OCI-M2 (cell line): ENCODE results near the gene CHRNA7.

ENCODE experiments used
- DNase-seq: peaks from one replicate; lab custom pipeline; 2025; ENCODE audit not compliant: unreplicated experiment; lab: John Stamatoyannopoulos, UW

Gene CHRNA7

DNA sequence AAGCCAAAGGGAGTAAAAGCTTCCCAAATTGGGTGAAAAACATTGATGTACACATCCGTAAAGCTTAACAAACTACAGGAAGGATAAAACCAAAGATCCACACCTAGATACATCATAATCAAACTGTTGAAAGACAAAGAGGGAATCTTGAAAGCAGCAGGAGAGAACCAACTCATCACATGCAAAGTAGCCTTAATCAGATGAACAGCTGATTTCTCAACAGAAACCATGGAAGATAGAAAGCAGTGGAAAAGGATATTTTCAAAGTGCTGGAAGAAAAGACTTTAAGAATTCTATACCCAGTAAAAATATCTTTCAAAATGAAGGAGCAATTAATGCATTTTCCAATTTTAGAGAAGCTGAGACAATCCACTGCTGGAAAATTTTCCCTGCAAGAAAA lies 36.8 kb downstream of the CHRNA7 start:
- no peak for DNase-seq

GRCh38 chr15:32089851-32090359 lies 59.6 kb downstream of the CHRNA7 start:
- no peak for DNase-seq

GRCh38 chr15:32091505-32092380 lies 61.4 kb downstream of the CHRNA7 start:
- no peak for DNase-seq

DNA sequence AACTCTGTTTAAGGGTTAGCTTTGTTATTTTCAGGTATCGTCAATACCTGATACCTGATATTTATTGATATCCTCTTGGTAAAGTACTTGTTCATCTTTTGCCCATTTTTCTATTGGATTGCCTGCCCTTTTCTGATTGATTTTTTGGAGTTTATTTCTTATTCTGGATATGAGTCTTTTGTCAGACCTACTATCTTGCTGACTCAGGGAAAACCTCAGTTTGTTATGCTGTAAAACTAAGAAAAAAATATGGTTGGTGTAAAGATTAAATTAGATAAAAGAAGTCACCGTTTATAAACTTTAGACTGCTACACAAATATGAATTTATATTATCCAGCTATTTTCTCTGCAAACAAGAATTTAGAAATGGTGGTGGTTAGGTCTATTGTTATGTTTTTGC lies 65.9 kb downstream of the CHRNA7 start:
- DNase-seq: no peak

- no peak for DNase-seq
Observed at GRCh38 chr15:32096916-32097617, 66.8 kb downstream of the CHRNA7 start.

DNA sequence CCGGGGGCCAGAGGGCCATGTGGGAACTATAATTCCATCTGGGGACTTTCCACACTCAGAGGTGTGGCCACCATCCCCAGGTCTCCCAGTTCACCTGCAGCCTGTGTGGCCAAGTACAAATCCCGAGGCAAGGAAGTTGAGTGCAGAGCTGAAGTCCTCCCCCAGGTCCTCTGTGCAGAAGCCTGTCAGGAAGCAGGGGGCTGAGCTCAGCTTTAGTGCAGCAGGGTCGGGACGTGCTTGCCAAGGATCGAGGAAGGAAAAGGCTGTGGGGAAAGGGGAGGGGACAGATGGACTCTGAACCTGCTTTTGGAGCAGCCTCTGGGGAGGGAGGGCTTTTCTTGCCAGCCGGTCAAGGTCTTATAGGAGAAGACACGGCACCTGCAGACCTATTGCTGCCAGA lies 67.7 kb downstream of the CHRNA7 start:
- DNase-seq: no peak

DNA sequence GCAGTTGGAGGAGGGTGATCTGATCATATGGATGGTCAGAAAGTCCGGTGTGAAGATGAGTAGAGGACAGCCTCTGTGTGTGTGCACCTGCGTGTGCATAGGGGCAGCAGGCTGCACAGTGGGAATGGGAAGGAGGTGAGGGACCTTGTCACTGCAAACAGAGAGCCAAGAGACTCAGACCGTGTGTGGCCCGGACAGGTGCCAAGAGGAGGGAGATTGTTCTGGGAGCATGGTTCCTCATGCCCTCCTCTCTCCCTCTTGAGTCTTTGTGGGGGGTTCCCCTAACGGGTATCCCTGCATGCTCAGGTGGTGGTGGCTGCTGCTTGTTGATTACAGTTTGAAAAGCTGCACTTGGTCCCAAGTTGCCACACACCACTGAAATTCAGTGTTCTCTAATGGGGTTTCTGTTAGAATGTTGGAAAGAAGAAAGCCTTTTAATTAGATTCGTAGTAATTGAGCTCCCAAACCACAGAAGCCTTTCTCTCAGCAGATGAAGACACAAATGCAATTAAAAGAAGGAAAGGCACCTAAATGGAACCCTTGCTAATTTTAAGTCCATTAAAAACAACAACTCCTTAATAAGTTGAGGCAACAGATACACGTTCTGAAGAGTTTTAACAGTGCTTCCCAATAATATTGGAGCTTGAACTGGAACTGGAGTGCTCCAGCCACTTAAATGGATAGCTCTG lies 68.9 kb downstream of the CHRNA7 start:
- no peak for DNase-seq

GRCh38 chr15:32099956-32100684 lies 69.8 kb downstream of the CHRNA7 start:
- DNase-seq: no peak

DNA sequence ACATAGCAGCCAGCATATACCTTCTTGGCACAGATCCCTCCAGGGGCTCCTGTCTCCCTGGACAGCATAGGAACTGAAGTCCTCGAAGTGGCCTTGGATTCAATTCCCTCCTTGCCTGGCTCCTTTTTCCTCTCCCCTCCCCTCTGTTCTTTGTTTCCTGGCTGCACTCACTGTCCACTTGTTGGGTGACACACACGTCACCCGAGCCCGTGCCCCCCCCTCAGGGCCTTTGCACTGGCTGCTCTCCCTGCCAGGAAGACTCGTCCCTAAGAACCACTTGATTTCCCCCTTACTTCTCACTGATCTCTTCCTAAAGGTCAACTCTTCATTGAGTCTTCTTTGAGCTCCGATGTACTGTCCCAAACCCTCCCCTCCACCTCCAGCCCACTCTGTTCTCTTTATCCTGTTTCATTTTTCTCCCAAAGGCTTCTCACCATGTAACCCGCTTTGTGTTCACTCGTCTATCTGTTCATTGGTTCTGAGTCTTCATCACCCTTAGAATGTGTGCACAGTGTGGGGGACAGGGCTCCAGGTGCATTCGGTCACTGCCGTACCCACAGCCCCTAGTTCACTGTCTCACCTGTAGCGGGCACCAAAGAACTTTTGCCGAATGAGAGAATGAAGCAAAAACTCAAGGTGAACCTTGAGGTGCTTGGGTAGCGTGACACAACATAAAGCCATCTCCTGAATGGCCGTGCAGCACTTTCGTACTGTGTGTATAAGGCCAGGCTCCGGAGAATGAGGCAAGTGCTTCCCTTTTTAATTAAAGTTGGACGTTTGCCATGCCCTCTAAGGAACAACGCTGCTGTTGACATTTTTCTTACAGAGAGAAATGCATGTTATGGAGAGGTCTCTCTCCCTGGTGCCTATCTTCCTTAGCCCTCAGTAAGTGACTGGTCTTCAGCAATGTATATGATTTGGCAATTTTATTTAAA lies 74.0 kb downstream of the CHRNA7 start:
- no peak for DNase-seq

DNA sequence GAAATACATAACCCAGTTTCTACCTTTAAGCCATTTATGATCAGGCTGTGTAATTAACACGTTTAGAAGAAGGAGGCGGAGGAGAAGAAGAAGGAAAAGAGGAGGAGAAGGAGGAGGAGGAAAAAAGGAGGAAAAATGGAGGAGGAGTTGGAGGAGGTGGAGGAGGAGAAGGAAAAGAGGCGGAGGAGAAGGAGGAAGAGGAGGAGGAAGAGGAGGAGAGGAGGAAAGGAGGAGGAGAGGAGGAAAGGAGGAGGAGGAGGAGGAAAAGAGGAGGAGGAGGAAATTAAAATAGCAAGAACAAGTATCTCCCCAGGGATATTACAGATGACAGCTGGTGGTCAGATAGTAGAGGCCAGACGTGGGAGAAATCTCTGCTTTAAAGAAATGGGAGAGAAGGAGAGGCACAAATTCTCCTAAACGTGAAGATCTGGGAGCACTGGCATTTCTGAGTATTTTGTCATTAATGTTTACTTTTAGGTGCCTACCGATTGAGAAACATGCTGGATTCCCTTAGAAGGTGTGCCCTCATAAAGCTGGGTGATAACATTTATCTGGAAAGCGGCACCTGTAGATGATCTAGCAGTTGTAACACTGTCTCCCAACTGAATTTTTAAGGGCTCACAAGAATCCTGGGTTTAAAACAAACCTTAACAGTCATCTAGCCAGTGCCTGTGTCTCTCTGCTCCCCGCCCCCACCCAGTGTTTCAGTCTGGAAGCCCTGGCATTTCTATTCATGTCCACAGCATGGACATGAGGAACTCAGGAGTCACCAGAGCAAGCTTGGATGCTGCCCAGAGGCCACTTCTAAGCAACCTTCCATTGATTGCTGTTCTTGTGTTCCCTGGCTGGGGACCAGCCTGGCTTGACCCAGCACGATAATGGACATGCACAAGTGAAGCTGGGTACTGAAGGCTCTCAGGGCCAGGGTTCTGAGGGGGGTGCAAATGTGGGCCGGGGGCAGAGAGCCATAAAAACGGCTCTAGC lies 75.2 kb downstream of the CHRNA7 start:
- DNase-seq: no peak

DNA sequence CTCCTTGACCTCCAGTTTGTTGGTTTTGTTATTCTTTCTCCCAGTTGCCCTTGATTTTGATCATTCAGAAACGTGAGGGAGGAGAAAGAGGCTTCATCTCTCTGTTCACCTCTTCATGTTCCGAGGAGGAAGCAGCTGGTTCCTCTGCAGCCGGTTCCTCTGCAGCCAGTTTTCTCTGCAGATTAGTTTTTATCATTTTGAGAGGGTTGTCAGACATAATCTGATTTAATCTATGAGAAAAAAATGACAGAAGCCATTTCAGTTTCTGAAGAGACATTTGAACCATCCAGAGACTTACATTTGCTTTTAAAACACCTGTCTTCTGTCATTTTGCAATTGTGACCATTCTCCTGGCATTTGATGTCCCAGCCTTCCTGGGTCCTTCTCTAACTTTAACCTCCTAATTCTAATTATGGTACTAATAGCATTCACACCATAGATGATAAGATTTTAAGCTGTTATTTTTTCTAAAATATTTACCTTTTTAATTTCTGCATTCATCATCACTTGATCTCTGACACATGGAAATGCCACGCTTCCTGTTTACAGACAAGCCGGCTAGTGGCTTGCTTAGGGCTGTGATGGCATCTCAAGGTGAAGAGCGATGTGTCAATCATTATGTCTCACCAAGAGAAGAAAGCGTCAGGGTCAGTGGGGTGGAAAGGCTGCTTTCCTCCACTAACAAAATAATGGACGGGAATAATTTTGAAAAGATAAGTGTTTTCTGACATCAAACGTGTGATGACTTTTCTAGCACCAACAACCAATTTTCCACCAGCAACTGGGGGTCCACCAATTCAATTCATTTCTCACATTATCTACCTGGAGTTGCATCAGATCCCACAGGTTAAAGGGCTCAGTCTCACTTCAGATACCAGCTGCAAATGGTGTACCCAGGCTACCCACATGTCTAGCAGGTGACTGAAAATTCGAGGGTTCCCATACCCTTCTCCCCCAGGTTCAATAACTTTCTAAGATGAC lies 76.4 kb downstream of the CHRNA7 start:
- no peak for DNase-seq

DNA sequence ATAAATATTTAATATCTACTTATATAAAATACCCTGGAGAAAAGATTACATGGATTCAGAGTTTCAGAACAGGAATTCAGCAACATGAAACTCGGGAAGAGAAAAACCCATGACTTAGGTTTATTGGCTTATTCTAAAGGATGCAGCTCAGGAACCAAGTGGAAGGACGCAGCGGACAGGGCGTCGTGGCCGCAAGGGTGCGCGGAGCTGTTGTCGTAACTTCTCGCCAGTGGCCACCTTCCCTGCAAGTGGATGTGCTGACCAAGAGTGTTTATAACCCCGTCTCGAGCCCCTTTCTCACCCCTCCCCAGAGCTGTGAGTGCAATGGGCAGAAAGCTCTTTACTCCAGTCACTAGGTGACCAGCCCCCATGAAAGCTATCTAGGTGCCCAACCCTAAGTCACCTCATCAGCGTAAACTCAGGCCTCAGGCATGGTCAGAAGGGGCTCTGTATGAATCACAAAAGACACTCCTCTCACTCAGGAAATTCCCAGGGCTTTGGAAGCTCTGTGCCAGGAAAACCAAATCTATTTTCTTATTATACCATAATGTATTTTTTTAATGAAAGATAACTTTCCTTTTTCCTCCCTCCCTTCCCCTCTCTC lies 77.3 kb downstream of the CHRNA7 start:
- DNase-seq: no peak

DNA sequence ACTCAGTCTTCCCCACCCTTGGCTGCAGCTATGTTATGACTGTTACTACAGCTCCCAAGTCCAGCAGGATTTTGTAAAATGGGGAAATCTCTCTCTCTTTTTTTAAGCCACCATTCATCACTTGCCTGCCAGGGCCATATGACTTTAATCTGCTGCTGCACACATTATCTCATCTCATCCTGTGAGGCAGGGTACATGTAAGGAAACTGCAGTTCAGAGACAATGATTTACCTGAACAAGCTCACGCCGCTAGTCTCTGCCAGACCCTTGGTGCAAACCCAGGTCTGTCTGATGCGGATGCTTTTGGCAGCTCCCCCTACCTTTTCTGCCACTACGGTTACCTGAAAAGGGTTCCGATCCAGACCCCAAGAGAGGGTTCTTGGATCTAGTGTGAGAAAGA lies 78.3 kb downstream of the CHRNA7 start:
- no peak for DNase-seq

- no peak for DNase-seq
Observed at GRCh38 chr15:32112101-32112500, 81.8 kb downstream of the CHRNA7 start.

GRCh38 chr15:32113224-32113623 lies 82.9 kb downstream of the CHRNA7 start:
- no peak for DNase-seq

DNA sequence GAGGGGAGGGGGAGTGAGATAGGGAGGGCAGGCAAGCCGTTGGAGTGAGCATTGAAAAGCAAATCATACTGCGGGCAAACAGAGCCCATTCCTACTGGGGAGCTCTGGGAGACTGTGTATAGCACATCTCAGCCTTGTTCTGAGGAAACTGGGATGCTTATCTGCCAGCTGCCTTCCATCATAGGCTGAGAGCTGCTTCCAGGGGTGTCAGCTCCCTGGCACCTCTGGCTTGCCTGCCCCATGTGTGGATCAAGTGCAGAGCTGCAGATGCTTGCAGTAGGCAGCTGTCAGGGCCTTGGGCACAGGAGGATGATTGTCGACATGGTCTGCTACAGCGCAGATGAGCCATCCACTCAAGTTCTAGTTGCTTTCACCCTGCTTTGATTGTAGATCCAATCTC lies 86.8 kb downstream of the CHRNA7 start:
- no peak for DNase-seq

GRCh38 chr15:32119286-32119685 lies 89.0 kb downstream of the CHRNA7 start:
- DNase-seq: no peak
